Omental fat pad (tissue), 4 donors: ENCODE measurements around the gene HLF. TPM values are rescaled to one million over a fixed set of nuclear protein-coding genes. Genes with fewer than 3 reads are reported as not detected.

Experiments
- ATAC-seq: fragments of 150-250 bp; one replicate; pipeline ENCODE4 v1.9.1; 2016; ENCODE audit warnings: mild to moderate bottlenecking, moderate library complexity; ENCODE audit not compliant: low FRiP score
- DNase-seq: peaks from one replicate; pipeline ENCODE4 v3.0.0-alpha.2; 2019; ENCODE audit warnings: low spot score
- total RNA-seq, 4 donors: library from RNA; depleted of rRNA; stranded (reverse); fragments of >200 nt; gene quantifications; one replicate each; pipeline ENCODE4 v1.1.0, GENCODE V29; 2016
- TF ChIP-seq, protein P1 (sequence below), 3 donors: fragments of 450-650 bp; IDR thresholded peaks; one replicate each; pipeline ENCODE4 v1.5.1; 2016 to 2017; ENCODE audit warnings: antibody characterized with exemption in 3 of 3, mild to moderate bottlenecking in 3 of 3, moderate library complexity in 2 of 3

HLF gene
- total RNA-seq, 4 donors from 2014 or later, result 12.5 to 15.4 (median 14.6) TPM

- TF ChIP-seq, protein P1, sequence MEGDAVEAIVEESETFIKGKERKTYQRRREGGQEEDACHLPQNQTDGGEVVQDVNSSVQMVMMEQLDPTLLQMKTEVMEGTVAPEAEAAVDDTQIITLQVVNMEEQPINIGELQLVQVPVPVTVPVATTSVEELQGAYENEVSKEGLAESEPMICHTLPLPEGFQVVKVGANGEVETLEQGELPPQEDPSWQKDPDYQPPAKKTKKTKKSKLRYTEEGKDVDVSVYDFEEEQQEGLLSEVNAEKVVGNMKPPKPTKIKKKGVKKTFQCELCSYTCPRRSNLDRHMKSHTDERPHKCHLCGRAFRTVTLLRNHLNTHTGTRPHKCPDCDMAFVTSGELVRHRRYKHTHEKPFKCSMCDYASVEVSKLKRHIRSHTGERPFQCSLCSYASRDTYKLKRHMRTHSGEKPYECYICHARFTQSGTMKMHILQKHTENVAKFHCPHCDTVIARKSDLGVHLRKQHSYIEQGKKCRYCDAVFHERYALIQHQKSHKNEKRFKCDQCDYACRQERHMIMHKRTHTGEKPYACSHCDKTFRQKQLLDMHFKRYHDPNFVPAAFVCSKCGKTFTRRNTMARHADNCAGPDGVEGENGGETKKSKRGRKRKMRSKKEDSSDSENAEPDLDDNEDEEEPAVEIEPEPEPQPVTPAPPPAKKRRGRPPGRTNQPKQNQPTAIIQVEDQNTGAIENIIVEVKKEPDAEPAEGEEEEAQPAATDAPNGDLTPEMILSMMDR (IDR thresholded peaks at IDR 0.05), result no peak
- ATAC-seq (no peak), DNase-seq (no peak)
These were observed 9.8 kb downstream of the HLF start for GRCh38 chr17:55274355-55275255.

GRCh38 chr17:55275894-55276804 lies 11.4 kb downstream of the HLF start:
- TF ChIP-seq, protein P1 (IDR thresholded peaks at IDR 0.05), result no peak
- DNase-seq, result no peak
- ATAC-seq, result peak; percentile 68

GRCh38 chr17:55278173-55278961 lies 13.6 kb downstream of the HLF start:
- ATAC-seq (no peak), DNase-seq (no peak)
- TF ChIP-seq, protein P1 (IDR thresholded peaks at IDR 0.05), result no peak

- DNase-seq, result no peak
- TF ChIP-seq, protein P1 (IDR thresholded peaks at IDR 0.05), result no peak
- ATAC-seq, result no peak
These were observed 14.4 kb downstream of the HLF start for GRCh38 chr17:55279203-55279602.

DNA sequence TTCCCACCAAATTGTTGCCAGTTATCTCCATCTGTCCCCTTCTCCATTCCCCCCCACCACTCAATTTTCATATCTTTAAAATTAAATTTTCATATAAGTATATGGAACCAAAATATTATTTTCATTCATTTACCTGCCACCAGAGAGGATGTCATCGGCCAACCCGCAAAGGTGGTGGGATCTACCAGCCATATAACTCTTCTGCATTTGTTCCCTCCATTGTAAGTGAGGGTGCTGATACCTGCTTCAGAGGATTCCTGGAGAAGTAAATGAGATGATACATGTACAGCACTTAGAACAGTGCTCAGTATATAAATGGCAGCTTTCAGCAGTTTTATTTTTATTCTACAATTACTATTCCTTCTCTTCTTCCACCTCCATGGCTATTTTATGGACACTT lies 15.0 kb downstream of the HLF start:
- ATAC-seq (no peak), DNase-seq (no peak)
- TF ChIP-seq, protein P1 (IDR thresholded peaks at IDR 0.05), result no peak

DNA sequence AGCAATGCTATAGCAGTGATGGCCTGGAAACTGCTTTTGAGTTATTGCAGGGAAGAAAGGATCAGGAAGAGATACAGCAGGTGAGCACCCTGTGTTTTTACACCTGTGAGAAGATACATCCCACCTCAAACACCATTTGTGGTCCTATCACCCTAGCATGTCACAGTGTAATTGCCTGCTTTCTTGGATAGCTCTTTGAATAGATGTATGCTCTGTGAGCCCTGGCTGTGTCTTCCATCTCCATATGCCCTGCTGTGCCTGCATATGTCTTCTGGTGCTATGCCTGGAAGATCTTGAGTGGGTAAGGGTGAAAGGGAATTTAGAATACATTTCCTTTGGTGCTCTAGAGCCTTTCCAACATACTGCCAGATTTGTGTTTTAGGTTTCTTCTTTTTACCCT lies 15.5 kb downstream of the HLF start:
- no peak for ATAC-seq
- TF ChIP-seq, protein P1 (IDR thresholded peaks at IDR 0.05), result no peak
- no peak for DNase-seq
